Body of pancreas (tissue), 4 donors: ENCODE measurements around the gene NOS1.
"Not testable (repeated sequence)": the region's sequence is repeated elsewhere in the genome, so short reads cannot be mapped to it uniquely, and the experiment has no call there.

Experiments
- POLR2A ChIP-seq, 3 donors: fragments of 450-650 bp; IDR thresholded peaks; one replicate each; pipeline ENCODE4 v1.6.1; 2016; ENCODE audit warnings: antibody characterized with exemption in 3 of 3, mild to moderate bottlenecking in 2 of 3
- TF ChIP-seq, protein P1 (sequence below), 7 experiments: fragments of 450-650 bp in 4 of 7; fragments of 200-600 bp in 3 of 7; sonication (generic) in 3 of 7; IDR thresholded peaks; one replicate each; pipeline ENCODE4 v1.5.1; 2016 to 2019; ENCODE audit warnings: antibody characterized with exemption in 7 of 7

GRCh38 chr12:117192581-117192980 is 168.8 kb downstream of the NOS1 start:
- not testable (repeated sequence) for TF ChIP-seq POLR2A (IDR thresholded peaks at IDR 0.05)
- TF ChIP-seq, protein P1, sequence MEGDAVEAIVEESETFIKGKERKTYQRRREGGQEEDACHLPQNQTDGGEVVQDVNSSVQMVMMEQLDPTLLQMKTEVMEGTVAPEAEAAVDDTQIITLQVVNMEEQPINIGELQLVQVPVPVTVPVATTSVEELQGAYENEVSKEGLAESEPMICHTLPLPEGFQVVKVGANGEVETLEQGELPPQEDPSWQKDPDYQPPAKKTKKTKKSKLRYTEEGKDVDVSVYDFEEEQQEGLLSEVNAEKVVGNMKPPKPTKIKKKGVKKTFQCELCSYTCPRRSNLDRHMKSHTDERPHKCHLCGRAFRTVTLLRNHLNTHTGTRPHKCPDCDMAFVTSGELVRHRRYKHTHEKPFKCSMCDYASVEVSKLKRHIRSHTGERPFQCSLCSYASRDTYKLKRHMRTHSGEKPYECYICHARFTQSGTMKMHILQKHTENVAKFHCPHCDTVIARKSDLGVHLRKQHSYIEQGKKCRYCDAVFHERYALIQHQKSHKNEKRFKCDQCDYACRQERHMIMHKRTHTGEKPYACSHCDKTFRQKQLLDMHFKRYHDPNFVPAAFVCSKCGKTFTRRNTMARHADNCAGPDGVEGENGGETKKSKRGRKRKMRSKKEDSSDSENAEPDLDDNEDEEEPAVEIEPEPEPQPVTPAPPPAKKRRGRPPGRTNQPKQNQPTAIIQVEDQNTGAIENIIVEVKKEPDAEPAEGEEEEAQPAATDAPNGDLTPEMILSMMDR (IDR thresholded peaks at IDR 0.05) = not testable (repeated sequence)
